ENCODE data around the gene PHLDA2.
A peak's percentile ranks its signal among the peaks of the same experiment; 100 is the strongest.

PHLDA2 gene

DNA sequence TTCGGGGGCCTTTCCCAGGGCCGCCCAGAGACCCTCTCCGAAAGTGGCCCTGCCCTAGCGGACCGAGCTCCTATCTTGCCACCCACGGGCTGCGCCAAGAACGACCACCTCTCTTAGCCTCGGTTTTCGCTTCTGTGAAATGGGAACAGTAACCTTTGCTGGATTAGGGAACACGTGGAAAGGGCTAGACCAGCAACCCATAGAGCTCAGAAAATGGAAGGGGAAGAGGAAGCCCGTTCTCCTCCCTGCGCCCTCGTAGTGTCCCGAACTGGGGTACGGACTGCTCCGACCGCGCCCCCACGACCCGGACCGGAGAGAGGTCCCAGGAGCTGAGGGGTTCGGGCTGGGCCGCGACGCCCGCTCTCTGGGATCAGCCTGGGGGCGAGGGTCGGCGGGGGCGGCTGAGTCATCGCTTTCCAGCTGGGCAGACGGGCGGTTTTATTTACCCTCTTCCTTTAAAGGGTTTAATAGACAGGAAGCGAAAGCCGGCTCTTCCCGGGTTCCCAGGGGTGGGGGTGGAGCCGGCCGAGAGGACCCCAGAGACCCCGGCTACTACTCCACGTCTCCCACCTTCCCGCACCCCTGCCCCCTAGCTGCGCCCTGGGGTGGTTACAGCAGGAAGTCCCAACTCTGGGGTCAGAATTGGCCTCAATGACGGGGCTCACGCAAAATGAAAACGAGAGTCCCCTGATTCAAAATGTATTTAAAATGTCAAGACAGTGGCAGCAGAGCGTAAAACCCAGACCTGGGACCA lies 907 bp upstream of the PHLDA2 start:
- no peak for DNase-seq (ENCODE audit: low read depth in 4 of 4, low spot score in 1 of 4)

DNA sequence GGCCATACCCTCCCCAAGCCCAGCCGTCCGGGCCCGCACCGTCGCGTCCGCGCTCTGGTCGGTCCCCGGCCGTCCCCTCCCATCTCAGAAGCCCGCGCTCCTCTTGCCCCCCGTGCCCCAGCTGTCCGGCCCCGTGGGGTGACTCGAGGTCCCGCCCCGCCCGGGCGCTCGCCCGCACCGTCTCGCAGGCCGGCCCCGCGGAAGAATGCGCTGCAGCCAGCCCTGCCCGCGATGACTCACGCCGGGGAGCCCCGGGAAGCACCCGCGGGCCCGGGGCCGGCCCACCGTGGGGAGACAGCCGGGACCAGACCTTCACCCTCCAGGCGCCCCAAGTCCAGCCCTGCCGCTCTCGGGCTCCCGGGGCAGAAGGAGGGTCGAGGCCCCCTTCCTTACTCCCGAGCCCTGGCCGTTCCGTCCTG lies 320 bp upstream of the PHLDA2 start:
- DNase-seq (ENCODE audit: low read depth in 4 of 4, low spot score in 1 of 4) = peak in 1 of 4 experiments; percentile 42

DNA sequence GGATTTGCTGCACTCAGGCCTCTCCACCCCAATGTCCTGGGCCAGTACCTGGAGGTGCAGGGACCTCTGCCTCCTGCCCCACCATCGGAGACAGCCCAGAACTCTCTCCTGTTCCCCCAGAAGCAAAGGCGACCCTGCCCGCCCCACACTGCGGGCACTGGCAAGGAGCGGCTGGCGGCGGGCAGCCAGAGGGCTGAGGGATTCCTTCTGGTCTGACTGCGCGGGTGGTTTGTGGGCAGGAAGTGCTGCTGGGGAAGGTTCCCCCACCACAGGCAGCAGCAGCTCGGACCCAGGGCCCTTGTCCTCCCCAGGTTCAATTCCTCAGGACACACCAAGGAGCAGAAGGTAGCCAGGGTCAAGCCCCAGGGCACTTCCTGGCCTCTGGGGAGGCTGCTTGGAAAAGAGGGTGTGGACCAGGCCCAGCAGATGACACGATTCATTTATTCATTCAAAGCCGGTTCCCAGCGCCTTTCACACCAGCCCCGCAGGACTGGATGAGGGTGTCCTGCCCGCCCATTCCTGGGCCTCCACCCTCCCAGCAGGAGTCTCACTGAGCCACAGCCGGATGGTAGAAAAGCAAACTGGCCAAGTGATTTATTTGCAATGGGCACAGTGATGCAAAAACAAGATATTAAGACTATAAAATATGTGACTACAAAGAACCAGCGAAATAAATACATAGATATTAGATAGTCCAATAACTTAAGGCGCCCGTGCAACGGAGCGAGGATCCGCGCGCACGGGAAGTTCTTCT lies 1.2 kb downstream of the PHLDA2 start:
- DNase-seq (ENCODE audit: low read depth in 4 of 4, low spot score in 1 of 4) = no peak

DNA sequence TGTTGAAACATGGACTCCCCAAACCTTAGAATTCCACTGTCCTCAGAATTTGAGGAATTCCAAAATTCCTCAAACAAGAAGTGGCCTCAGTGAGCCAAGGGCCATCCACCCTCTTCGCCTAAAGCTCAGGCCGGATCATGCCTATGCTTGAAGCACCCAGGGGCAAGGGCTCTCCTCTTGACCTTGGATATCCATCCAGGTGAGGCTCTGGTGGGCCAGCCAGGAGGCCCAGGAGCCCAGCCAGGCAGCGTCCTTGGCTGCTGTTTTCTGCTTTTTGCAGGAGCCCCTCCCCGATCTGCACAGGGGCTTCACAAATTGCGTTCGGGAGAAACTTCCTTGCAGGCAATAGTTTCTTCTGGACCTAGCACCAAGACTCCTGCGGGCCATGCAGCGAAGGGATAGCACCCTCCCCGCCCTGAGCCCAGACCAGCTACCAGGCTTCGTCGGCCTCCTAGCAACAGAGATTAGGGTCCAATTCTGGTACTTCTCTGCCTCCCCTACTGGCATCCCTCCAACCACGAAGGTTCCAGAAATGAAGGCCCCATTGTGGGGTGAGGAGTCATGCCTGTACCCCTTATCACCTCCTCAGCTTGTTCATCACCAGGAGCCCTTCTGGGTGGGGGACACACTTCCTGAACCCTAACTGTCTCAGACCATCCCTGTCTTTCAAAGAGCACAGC lies 2.0 kb downstream of the PHLDA2 start:
- DNase-seq (ENCODE audit: low read depth in 4 of 4, low spot score in 1 of 4) = no peak

DNA sequence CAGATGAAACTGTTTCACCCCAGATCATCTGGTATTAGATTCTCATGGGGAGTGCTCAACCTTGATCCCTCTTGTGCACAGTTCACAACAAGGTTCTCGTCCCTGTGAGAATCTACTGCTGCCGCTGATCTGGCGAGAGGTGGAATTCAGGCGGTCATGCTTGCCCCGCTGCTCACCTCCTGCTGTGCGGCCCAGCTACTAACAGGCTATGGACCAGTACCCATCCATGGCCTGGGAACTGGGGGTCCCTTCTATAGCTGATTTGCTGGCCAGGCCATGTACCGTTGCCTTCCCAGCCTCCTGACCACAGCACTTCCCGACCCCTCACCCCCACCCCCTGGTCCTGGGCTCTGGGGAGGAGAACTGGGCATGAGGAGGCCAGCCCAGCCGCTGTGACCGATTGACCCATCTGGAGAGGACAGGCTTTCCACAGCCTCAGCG lies 2.6 kb downstream of the PHLDA2 start:
- DNase-seq (ENCODE audit: low read depth in 4 of 4, low spot score in 1 of 4) = no peak

DNA sequence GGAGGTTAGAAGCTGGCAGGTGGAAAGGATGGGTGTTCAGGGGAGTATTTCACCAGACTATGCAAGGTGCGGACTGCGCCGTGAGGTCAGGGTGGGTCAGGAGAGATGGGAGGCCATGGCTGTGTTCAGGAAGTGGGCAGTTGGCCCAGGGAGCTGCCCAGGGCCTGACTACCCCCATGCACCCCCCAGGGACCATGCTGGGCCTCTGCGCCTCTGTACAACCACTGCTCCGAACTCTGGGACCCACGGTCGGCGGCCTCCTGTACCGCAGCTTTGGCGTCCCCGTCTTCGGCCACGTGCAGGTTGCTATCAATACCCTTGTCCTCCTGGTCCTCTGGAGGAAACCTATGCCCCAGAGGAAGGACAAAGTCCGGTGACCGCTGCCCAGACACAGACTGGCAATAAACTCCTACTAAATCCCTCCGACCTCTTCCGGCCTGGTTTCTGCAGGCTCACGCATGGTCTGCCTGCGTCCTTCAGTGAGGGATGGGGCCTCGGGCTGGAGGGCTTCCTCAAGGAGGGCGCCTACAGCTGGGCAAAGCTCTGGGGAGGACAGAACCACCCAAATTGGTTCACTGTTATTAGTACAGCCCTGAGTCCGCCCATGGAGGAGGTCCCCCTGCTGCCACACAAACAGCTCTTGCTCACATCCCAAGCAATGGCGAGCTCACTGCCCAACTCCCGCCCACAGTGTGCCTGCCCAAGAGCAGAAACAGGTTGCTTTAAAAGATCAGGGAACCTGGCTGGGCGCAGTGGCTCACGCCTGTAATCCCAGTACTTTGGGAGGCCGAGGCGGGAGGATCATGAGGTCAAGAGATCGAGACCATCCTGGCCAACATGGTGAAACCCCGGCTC lies 4.2 kb downstream of the PHLDA2 start:
- no peak for DNase-seq (ENCODE audit: low read depth in 4 of 4, low spot score in 1 of 4)

DNA sequence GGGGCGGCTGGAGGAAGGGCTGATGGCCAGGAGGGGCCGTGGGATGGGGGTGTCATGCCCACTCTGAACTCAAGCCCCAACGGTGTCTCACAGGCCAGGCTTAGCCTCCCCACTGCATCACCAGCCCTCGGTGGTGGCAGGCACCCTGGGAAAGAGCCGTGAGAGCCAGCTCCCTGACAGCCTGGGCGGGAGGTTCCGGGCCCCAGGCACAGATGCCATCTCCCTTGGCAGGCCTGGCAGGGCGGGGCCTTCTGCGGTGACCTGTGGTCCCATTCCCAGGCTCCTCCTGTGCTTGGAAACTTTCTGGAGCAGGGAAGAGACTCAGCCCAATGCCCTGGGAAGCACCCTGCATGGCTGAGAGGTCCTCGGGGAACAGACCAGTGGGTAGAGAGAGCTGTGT lies 4.8 kb downstream of the PHLDA2 start:
- no peak for DNase-seq (ENCODE audit: low read depth in 4 of 4, low spot score in 1 of 4)

DNA sequence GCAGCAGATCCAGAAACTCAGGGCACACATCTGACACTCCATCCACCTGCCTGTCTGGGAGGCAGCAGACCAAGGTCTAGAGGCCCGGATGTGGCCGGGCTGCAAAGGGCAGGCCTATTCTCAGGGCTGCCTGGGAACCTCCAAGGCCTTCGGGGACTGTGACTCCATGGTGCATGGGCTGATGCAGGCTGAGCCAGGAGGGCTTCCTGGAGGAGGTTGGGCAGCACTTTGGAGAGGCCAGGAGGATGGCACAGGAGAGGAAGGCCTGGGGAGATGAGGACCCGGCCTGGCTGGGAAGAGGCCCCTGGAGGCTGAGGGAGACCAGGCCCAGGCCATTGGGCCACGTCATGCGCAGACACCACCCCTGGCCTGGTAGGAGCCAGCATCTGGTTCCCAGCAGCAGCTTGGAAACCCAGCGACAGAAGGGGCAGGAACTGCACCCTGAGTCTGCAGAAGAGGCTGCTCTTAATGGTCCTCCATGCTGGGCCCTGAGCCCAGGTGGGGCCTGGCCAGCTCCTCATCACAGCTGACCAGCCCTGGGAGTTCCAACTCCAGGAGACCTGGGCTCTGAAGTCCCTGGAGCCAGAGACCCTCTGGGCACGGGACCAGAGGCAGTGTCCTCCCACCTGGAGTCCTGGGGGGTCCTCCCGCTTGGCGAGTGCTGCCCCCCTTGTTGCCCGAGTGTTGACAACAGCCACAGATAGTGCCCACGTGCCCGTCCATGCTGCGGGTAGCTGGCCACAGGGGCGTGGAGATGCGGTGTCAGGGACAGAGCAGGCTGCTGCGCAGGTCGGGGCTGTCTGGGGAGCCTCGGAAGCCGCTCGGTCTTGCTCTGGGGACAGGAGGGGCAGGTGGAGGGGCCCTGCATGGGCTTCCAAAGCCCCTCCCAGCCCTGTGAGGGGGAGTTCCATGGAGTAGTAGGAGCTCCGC lies 5.5 kb downstream of the PHLDA2 start:
- DNase-seq (ENCODE audit: low read depth in 4 of 4, low spot score in 1 of 4) = no peak

DNA sequence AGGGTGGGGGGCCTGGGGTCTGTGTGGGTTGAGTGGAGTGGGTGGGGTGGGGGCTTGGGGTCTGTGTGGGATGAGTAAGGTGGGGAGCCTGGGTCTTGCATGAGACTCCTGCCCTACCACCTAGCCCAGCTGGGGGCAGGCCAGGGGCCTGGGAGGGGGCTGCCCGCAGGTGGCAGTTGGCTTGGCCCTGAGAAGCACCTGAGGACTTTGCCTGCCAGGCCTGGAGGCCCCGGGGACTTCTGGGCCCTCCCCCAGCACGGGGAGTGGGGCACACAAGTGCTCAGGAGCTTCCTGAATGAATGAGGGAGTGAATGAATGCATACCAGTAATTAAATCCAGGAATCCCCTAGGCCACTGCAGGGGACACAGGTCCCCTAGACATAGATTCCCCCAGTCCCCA lies 6.6 kb downstream of the PHLDA2 start:
- no peak for DNase-seq (ENCODE audit: low read depth in 4 of 4, low spot score in 1 of 4)

DNA sequence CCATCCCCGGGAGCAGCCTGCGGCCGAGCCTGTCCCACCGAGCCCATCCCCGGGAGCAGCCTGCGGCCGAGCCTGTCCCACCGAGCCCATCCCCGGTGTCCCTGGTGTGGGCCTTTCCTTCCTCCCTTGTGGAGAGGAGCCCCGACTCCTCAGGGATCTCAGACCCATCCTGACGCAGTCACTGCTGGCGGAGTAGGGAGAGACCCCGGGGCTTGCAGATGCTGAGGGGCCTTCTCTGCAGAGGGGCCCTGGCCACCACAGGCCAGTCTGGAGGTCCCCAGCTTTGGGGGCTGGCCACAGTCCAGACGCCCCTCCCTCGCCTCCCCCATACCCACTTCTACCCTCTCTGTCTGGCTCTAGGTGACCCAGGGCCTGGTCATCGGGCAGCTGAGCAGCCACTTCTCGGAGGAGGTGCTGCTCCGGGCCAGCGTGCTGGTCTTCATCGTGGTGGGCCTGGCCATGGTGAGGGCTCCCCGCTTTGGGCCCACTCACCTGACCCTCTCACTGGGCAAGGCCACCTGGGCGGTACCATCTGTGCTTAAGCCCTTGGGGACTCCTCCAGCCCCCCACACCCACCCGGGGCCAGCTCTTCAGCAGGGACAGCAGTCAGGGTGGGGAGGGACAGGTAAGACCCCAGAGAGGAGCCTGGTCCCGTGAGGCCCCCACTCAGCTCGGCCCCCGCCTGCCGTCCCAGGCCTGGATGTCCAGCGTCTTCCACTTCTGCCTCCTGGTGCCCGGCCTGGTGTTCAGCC lies 7.3 kb downstream of the PHLDA2 start:
- no peak for DNase-seq (ENCODE audit: low read depth in 4 of 4, low spot score in 1 of 4)

DNA sequence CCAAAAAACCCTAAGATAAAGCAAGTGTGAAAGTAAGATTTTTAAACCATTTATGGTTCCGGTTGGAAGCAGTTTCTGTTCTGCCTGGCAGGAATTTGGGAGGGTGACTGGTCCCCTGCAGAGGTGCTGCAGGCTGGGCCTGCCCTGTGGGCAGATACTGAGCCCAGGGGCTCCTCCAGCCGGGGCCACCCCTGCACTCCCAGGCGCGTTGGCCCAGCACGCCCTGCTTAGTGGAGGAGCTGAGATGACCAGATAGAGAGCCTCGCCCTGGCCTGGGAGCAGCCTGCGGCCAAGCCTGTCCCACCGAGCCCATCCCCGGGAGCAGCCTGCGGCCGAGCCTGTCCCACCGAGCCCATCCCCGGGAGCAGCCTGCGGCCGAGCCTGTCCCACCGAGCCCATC lies 8.0 kb downstream of the PHLDA2 start:
- no peak for DNase-seq (ENCODE audit: low read depth in 4 of 4, low spot score in 1 of 4)

DNA sequence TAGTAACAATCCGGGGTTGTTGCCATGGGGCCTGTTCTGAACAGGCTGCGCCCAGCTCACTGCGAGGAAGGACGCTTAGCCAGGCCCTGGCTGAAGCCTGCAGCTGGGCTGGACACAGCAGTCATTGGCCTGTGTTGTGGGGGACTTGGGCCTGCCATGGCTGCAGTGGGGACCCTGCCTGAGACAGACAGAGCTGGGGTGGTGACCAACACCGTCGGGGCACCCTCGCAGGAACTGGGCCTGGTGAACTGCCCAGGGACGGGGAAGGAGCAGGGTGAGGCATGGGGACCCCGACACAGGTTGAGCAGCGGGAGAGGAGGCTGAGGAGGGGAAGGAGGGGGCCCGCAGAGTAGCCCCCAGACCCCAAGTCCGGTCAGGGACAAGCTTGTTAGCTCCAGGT lies 8.9 kb downstream of the PHLDA2 start:
- no peak for DNase-seq (ENCODE audit: low read depth in 4 of 4, low spot score in 1 of 4)

DNA sequence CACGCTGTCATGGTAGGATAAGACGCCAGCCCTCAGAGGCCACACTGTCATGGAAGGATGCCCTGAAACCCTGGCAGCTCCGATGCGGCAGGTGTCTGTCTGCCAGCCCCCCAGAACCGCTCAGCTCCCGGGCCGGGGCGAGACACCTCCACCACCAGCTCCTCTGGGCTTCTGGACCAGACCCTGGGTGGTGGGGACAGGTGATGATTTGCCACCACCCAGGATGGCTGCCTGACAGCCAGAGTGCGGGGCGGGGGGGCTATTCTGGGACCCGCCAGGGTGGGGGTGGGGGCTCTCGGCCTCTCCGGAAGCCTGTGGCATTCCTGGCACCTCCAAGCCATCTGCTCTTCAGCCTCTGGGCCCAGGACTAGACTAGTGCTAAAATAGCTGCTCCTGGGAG lies 9.4 kb downstream of the PHLDA2 start:
- no peak for DNase-seq (ENCODE audit: low read depth in 4 of 4, low spot score in 1 of 4)

DNA sequence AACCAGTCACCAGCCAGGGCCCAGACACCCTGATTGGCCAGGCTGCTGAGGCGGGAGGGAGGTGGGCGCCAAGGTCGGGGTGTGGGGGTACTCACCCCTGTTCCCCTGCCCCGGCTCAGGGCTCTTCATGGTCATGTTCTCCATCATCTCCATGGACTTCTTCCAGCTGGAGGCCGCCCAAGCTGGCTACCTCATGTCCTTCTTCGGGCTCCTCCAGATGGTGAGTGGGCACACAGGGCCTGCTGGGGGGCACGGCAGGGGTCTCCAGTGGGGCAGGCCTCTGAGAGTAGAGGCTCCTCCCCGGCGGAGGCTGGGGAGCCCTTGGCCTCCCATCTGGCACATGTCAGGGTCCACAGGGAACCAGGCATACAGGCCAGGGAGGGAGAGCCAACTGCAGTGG lies 10.0 kb downstream of the PHLDA2 start:
- no peak for DNase-seq (ENCODE audit: low read depth in 4 of 4, low spot score in 1 of 4)

DNA sequence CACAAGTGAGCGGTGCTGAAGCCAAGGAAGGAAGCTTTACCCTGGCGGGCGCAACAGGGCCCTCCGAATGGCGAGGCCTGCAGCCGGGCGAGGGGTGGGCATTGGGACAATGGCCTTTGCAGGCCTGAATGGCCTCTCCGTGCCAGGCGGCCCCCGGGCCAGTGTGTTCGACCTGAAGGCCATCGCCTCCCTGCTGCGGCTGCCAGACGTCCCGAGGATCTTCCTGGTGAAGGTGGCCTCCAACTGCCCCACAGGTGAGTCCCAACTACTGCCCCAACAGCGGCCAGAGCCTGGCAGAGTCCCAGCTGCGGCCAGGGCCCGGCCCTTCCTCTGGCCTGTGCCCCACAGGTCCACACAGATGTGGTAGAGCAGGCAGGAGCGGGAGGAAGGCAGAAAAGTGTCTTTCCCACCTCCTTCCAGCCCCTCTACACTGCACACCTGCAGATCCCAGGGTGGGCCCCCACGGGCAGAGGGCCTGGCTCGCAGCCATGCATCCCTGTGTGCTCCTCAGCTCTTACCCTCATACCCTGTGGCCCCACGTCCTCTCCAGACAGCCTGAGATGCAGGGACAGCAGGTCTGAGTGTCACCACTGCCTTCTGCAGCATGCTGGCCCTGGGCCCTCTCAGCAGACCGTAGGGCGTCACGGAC lies 11.3 kb downstream of the PHLDA2 start:
- DNase-seq (ENCODE audit: low read depth in 4 of 4, low spot score in 1 of 4) = no peak

DNA sequence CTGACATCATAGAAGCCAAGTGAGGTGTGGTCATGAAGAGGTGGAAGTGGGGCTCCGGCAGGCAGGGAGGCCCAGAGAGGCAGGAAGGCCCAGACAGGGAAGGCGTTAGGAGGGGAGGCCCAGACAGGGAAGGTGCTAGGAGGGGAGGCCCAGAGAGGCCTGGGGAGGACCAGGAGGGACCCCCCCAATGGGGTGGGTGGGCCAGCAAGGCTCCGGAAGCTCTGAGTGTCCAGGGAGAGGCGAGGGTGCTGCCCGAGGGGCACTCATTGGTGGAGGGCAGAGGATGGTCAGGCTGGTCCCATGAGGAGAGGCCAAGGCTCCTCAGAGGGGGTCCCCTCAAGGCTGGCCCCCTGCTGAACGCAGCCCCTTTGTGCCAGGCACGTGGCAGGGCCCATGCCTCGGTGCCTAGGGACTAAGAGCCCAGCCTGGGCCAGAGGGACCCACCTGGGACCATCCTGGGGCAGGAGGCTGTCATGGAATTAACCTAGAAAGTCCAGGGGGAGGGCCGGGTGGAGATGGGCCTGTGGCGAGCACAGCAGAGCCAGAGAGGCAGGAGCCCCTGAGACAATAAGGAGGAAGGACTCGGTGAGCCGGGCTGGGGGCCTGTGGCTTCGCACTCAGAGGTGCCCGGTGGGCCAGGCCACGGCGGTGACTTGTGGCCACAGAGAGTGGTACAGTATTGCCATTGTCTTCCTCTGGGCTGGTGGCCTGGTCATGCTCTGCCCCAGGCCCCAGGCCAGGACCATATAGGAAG lies 12.2 kb downstream of the PHLDA2 start:
- no peak for DNase-seq (ENCODE audit: low read depth in 4 of 4, low spot score in 1 of 4)

DNA sequence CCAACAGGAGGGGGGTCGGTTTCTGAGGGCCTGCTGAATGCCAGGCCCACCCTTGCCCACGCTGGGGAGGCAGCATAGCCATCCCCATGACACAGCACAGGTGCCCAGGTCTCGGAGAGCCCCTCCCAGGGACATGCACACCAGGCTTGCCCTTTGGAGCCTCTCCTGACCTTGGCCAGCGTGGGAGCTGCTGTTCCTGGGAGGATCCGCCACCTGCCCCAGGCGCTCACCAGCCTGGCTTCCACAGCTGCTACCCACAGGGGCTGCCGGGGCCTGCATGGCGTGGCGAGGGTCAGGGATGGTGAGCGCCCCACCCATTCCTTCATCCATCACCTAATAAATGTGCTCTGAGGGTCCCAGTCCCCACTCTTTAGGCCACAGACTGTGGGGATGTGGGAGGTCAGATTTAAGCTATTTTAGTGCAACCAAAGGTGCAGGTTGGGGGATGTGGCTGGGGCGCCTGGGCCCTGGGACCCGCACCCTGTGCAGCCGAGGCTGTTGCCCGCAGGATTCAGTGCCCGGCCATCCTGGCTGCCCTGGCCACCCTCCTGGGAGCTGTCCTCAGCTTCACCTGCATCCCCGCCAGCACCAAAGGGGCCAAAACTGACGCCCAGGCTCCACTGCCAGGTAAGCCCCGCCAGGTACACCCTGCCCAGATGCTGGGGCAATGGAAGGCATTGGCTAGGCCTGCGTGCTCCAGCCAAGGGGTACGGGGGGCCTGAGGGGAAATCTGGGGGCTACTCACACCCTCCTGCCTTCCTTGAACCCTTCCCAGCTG lies 12.9 kb downstream of the PHLDA2 start:
- no peak for DNase-seq (ENCODE audit: low read depth in 4 of 4, low spot score in 1 of 4)
